HCT116 (cell line): ENCODE data around the gene SLC19A1.

Experiments
- CTCF ChIP-seq, 3 experiments: fragments of 200-600 bp in 1 of 3; sonication (generic) in 1 of 3; IDR thresholded peaks in 2 of 3; conservative IDR thresholded peaks in 1 of 3; 2 replicates each; pipeline ENCODE4 v1.5.1; 2012 to 2017; ENCODE audit warnings: low read depth in 2 of 3, low read length in 2 of 3, antibody characterized with exemption in 1 of 3, borderline replicate concordance in 1 of 3, control low read depth in 1 of 3, mild to moderate bottlenecking in 1 of 3, mixed read lengths in 1 of 3, mixed run types in 1 of 3, moderate library complexity in 1 of 3; ENCODE audit not compliant: insufficient read depth in 1 of 3
- EZH2 ChIP-seq: fragments of 200-600 bp; sonication (generic); IDR thresholded peaks from 2 replicates; pipeline ENCODE4 v1.6.1; 2017; ENCODE audit warnings: antibody characterized with exemption, mixed run types
- EZH2phosphoT487 ChIP-seq: fragments of 200-600 bp; IDR thresholded peaks from 2 replicates; pipeline ENCODE4 v1.6.1; 2018; ENCODE audit warnings: antibody characterized with exemption, borderline replicate concordance
- POLR2A ChIP-seq: IDR thresholded peaks from 2 replicates; pipeline ENCODE4 v1.7.0; 2011; ENCODE audit warnings: borderline replicate concordance; ENCODE audit not compliant: insufficient read depth, insufficient read length; ENCODE audit errors: extremely low read depth
- SIN3A ChIP-seq: IDR thresholded peaks from 2 replicates; pipeline ENCODE4 v1.6.1; 2012; ENCODE audit warnings: low read depth
- TF ChIP-seq, protein P1 (sequence below): IDR thresholded peaks from 2 replicates; pipeline ENCODE4 v1.6.1; 2012

DNA sequence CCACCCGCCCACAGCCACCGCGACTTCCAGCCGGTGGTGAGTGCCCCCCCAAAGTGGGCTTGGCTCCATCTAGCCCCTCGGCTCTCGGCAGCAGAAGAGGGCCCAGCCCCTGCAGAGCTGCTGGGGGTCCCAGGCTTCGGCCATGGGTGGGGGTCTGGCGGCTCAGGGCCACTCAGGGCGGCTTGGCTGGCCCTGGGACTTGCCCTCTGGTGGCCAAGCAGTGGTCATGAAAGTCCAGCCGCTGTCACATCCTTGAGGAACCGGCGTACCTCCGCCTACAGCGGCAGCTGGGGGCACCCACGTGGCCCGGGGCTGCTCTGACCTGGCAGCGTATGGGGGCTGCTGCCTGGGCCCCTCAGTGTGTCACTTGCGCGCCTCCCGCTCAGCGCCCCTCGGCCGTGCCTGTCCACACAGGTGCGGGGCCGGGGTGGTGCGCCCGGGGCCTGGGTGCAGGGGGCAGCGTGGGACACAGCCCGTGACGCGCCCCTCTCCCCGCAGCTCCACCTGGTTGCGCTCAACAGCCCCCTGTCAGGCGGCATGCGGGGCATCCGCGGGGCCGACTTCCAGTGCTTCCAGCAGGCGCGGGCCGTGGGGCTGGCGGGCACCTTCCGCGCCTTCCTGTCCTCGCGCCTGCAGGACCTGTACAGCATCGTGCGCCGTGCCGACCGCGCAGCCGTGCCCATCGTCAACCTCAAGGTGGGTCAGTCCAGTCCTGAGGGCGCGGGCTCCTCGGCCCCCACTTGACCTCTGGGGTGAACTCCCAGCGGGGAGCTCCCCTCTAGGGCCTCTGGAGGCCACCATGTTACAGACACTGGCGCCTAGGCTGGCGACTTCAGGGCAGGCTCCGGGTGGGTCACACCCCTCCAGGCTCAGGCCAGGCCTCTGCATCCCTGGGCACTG lies 32.4 kb downstream of the SLC19A1 start:
- no peak; a peak in 1 of 6 replicates for TF ChIP-seq CTCF (IDR thresholded peaks at IDR 0.05 in 2 of 3, conservative IDR thresholded peaks at IDR 0.05 in 1 of 3; ENCODE audit: borderline replicate concordance in 1 of 3, insufficient read depth in 1 of 3, low read depth in 2 of 3, low read length in 2 of 3)
- TF ChIP-seq EZH2phosphoT487: no peak
- no peak for TF ChIP-seq POLR2A
- no peak for TF ChIP-seq EZH2
- TF ChIP-seq, protein P1, sequence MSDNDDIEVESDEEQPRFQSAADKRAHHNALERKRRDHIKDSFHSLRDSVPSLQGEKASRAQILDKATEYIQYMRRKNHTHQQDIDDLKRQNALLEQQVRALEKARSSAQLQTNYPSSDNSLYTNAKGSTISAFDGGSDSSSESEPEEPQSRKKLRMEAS: no peak
- no peak for TF ChIP-seq SIN3A
